DMS153 (cell line): ENCODE measurements around the gene DUSP3.

Experiments used
- DNase-seq: peaks from one replicate; lab custom pipeline; 2025; lab: John Stamatoyannopoulos, UW

Gene DUSP3

DNA sequence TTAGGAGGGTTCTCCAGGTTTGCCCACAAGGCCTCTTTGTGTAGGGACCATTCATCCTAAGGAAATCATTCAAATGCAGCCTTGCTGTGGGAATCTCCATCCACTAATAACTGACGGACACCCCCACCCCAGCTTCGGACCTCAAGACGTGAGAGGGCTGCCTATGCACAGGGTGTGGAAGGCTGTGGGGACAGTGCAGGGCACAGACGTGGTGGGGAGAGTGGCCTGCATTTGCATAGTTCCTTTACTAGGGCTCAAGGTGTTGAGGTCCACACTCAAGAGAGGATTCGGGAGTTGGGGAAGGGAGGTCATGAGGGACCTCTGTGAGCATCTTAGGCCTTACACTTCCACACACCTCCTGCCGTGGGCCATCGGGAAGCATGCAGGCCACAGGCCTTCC is 9.8 kb downstream of the DUSP3 start:
- DNase-seq, result no peak

DNA sequence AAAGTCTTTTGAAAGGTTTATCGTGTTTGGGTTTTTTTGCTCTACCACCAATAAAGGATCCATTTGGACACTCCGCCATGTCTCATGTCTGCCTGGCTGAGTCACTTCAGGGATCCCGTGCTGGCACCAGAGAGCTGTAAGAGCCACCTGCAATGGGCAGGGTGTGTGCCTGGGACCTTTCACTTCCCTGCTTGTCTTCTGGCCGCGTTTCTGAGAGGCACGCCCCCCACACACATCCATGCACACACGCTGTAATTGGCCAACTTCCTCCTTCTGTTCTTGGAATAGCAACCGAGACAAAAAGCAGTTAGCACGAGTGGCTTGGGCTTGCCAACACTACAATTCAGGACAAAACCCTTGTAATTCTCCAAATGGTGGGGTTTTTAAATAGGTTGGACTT is 10.4 kb downstream of the DUSP3 start:
- DNase-seq, result no peak

DNA sequence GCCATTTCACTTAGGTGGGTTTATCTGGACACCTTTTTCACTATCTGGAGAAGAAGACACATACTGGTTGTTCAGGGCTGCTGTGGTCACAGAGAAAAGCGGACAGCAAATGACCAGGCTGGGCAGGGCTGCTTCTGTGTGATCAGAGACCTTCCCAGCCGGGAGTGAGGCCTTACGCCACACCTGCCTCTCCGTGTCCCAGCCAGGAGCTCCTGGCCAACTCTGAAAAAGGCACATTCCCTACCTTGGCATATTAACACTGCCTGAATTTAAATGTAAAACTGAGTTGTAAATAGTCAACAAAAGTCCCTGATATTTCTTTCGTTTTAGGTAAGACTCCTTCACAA is 11.1 kb downstream of the DUSP3 start:
- no peak for DNase-seq

GRCh38 chr17:43767053-43767712 is 11.6 kb downstream of the DUSP3 start:
- DNase-seq, result no peak

DNA sequence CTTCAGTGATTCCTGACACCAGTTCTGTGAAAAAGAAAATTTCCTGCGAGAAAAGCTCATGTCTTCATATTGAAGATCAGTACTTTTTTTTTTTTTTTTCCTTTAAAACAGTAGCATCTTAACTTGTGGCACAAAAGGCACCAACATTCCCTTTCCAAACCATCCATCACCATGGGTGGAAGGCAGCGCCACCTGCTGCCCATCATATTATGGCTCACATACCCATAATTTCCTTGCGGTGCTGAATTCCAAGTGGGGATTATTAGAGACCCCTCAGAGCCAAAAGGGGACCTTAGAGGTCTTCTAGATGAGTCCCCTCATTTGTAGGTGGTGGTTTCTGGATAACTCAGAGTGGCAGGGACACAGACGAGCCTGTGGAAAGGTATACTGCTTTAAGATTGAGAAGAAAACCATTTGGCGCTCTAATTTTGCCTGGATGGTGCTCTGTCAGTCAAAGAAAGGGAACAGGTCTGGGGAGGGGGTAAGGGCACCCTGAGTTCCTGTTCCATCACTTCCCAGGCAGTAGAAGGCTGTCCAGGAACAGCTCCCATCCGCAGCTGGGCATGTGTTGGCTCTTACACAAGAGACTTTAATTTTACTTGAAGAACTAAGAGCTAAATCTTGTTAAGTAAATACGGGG is 12.2 kb downstream of the DUSP3 start:
- no peak for DNase-seq

- DNase-seq, result peak; percentile 82
Observed at GRCh38 chr17:43760254-43760852, 18.4 kb downstream of the DUSP3 start.

DNA sequence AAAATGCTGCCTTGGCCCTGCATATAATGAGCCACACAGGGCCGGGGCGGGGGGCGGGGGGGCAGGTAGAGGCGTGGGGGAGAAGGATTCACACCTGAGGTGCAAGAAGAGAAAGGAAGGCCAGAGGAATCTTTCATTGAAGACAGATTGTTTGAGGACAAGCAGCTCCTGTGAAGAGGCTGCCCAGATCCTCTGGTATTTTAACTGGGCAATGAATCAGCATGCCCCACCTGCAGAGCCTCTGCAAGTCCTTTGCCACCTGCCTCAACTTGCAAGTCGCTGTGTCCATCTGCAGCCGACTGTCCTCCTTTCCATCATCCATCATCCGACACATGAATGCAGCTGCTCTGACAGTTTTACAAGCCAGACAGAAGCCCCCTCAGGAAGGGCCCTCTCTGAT is 18.9 kb downstream of the DUSP3 start:
- no peak for DNase-seq

GRCh38 chr17:43758497-43759174 is 20.1 kb downstream of the DUSP3 start, which contains the start of gene SOST:
SOST (minus strand) TSS chr17:43758791; CDS start chr17:43758741, 50 bp downstream.
- DNase-seq, result no peak

DNA sequence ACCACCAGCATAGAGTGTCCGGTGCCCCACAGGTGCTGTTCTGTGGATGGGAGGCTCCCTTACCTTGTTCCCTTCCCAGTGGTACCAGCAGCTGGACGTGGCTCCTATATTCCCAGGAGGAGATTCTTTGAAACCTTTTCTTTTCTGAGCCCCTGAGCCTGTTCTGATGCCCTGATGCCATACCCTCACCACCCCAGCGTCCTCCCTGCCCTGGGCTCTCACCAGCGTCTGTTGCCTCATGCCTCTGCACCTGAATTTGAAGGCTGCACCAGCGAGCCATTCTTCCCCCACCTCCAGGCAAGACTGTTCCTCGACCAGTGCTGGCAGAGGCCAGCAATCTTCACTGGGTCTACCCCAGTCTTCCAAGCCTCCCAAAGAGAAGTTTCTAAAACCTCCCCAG is 20.7 kb downstream of the DUSP3 start:
- DNase-seq, result no peak

GRCh38 chr17:43757171-43757660 is 21.6 kb downstream of the DUSP3 start:
- DNase-seq, result no peak

- no peak for DNase-seq
Observed at GRCh38 chr17:43756201-43756600, 22.6 kb downstream of the DUSP3 start.

DNA sequence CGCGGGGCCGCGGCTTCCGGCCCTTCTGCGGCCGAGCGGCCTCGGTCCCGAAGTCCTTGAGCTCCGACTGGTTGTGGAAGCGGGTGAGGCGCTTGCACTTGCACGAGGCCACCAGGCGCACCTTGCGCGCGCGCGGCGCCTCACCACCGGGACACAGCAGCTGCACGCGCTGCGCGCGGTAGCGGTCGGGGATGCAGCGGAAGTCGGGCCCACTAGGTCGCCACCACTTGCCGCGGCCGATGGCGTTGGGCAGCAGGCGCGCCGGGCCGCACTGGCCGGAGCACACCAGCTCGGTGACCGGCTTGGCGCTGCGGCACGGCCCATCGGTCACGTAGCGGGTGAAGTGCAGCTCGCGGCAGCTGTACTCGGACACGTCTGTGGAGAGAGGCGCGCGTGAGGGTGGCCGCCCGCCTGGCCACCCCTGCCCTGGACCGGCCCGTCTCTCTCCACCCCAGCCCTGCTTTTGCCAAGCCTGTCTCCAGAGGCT is 23.3 kb downstream of the DUSP3 start:
- no peak for DNase-seq

DNA sequence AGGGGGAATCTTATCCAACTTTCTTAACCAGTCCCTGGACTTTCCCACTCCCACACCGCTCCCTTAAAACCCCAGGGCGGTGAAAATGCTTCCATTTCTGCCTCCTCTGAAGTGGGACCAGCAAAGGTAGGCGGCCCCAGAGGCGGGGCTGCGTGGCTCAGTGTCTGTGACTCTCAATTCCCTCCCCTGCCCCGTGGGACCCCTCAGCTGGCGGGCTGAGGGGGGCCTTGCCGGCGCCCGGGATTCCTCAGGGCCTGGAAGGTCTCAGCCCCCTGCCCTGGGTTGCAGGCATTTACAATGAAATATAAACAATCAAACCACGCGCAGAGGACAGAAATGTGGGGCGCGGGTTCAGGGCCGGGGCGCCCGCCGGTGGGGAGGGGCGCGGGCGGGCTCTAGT is 23.8 kb downstream of the DUSP3 start:
- no peak for DNase-seq

GRCh38 chr17:43753493-43754129 is 25.2 kb downstream of the DUSP3 start:
- DNase-seq, result no peak

DNA sequence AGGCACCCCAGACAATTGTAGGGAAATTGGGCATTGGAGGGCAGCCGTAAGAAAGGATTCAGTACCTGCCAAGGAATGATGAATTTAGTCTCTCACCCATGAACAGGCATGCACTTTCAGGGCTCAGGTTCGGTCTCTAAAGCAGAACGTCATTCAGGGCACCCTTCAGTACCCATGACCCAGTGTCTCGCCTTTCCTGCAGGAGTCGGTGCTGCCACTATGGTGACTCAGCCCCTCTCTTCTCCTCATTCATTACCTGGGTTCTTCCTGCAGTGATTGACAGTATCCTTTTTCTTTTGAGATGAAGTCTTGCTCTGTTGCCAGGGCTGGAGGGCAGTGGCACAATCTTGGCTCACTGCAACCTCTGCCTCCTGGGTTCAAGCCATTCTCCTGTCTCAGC is 28.6 kb downstream of the DUSP3 start:
- no peak for DNase-seq

- DNase-seq, result no peak
Observed at GRCh38 chr17:43745541-43745940, 33.2 kb downstream of the DUSP3 start.

DNA sequence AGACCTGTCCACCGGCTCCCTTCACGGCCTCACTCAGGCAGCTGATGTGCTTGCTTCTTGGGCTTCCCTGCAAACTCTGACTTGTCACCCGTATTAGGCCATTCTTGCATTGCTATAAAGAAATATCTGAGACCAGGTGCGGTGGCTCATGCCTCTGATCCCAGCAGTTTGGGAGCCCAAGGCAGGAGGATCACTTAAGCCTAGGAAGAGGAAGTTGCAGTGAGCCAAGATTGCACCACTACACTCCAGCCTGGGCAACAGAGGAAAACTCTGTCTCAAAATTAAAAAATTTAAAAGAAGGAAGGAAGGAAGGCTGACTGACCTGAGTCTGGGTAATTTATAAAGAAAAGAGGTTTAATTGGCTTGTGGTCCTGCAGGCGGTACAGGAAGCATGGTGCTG is 37.1 kb downstream of the DUSP3 start:
- no peak for DNase-seq

DNA sequence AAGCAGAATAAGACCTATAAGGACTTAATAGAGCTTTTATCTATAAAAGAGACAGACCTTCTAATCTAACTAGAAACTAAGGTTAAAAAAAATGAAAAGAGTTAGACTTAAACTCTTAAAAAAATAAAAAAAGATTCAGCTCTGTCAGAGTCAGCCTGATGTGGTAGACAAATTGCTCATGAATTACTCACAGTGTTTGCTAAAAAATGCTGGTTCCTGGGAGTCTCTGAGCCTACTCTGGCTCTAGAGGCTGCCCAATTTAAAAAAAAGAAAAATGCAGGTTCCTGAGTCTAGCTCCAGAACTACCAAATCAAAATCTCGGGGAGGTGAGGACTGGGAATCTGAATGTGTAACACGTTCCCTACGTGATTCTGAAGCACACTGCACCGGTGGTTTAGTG is 38.2 kb downstream of the DUSP3 start:
- DNase-seq, result no peak

- no peak for DNase-seq
Observed at GRCh38 chr17:43737722-43738121, 41.1 kb downstream of the DUSP3 start.

DNA sequence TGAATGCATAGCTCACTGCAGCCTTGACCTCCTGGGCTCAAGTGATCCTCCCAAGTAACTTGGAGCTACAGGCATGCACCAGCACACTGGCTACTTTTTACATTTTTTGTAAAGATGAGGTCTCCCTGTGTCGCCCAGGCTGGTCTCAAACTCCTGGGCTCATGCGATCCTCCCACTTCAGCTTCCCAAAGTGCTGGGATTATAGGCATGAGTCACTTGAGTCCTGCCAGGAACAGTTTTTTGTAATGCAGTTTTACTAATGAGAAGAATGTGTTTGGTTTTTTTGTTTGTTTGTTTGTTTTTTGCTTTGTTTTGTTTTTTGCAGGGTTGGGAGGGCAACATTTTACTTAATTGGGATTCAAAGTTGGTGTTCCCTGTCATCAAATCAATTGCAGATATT is 42.4 kb downstream of the DUSP3 start:
- DNase-seq, result no peak

DNA sequence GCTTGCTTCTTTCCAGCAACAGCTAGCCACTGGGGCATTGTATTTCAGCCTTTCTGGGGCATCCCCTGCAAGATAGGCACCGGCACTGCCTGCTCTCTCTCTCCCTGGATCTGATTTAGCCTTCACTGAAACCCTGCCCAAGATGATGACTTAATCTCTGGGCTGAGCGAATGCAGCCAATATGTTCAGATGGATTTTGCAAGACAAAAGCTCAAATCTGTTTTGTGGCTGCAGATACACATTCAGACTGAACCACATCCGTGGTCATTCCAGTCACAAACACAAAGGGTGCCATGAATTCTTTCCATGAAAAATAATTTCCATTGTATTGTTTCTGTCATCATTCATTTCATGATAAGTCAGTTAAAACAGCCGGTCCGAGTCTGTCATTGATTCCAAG is 44.4 kb downstream of the DUSP3 start:
- DNase-seq, result no peak

DNA sequence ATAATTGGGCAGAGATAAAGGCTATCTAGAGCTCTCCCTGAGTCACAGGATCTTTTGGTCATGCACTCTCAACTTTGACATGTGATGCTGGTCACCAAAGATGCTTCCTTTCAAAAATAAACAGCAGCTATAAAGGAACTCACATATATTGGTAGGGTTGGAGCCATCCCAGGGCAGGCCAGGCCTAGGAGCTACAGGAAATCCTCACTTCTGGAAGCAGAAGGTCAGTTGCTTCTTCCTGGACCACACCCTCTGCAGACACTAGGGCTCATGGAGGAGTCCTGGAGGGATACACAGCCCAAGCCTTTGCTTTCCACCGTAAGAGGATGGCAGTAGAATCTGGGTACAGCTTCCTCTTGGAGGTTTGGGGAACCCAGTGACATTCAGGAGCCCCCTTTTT is 44.8 kb downstream of the DUSP3 start:
- no peak for DNase-seq
